C4-2B (cell line): Measurements from ENCODE around the gene AUTS2.

ENCODE experiments used
- CTCF ChIP-seq: fragments of 450-650 bp; conservative IDR thresholded peaks from 2 replicates; pipeline ENCODE4 v1.5.1; 2017; ENCODE audit warnings: mild to moderate bottlenecking
- ZFX ChIP-seq: fragments of 450-650 bp; IDR thresholded peaks from 2 replicates; pipeline ENCODE4 v1.6.1; 2017

- no peak for TF ChIP-seq CTCF
- no peak for TF ChIP-seq ZFX
Measured at GRCh38 chr7:69951458-69951857, 353.2 kb downstream of the AUTS2 start.
